Activated gamma-delta T cell treated with Interleukin-2 at 50 U/mL for 16 hours (primary cell): ENCODE measurements around the gene RIMBP3C.
"Not testable (repeated sequence)": the region's sequence is repeated elsewhere in the genome, so short reads cannot be mapped to it uniquely, and the experiment has no call there.

ENCODE experiments used
- DNase-seq: peaks from one replicate; pipeline ENCODE4 v3.0.0-alpha.2; 2020

The RIMBP3C gene

GRCh38 chr22:21551361-21551760 lies at the start of gene RIMBP3C:
TSS of gene RIMBP3C (minus strand) at chr22:21551461. CDS start at chr22:21550976, 485 bp downstream.
- not testable (repeated sequence) for DNase-seq

GRCh38 chr22:21599053-21599893 lies 48.0 kb upstream of the RIMBP3C start:
- DNase-seq: no peak

- no peak for DNase-seq
These were observed 47.0 kb upstream of the RIMBP3C start for GRCh38 chr22:21598302-21598701.

- not testable (repeated sequence) for DNase-seq
These were observed 45.3 kb upstream of the RIMBP3C start for GRCh38 chr22:21596356-21597135.

GRCh38 chr22:21594865-21595452 lies 43.7 kb upstream of the RIMBP3C start:
- no peak for DNase-seq

GRCh38 chr22:21593406-21594232 lies 42.4 kb upstream of the RIMBP3C start:
- no peak for DNase-seq

- no peak for DNase-seq
These were observed 41.2 kb upstream of the RIMBP3C start for GRCh38 chr22:21592422-21592821.

- no peak for DNase-seq
These were observed 40.4 kb upstream of the RIMBP3C start for GRCh38 chr22:21591695-21592094.

GRCh38 chr22:21590809-21591641 lies 39.8 kb upstream of the RIMBP3C start:
- no peak for DNase-seq

GRCh38 chr22:21589396-21589795 lies 38.1 kb upstream of the RIMBP3C start:
- no peak for DNase-seq

- no peak for DNase-seq
These were observed 36.7 kb upstream of the RIMBP3C start for GRCh38 chr22:21587803-21588611.

- no peak for DNase-seq
These were observed 34.1 kb upstream of the RIMBP3C start for GRCh38 chr22:21585389-21585788.

GRCh38 chr22:21582801-21583740 lies 31.8 kb upstream of the RIMBP3C start:
- no peak for DNase-seq

- DNase-seq: not testable (repeated sequence)
These were observed 29.9 kb upstream of the RIMBP3C start for GRCh38 chr22:21581009-21581713.

GRCh38 chr22:21580623-21581007 lies 29.4 kb upstream of the RIMBP3C start:
- DNase-seq: not testable (repeated sequence)

GRCh38 chr22:21579474-21579851 lies 28.2 kb upstream of the RIMBP3C start:
- no peak for DNase-seq

- DNase-seq: no peak
These were observed 22.7 kb upstream of the RIMBP3C start for GRCh38 chr22:21573750-21574494.

GRCh38 chr22:21573293-21573734 lies 22.1 kb upstream of the RIMBP3C start:
- DNase-seq: no peak
